PC-9 (cell line): ENCODE measurements around the gene SFRP5.
A peak's percentile ranks its signal among the peaks of the same experiment; 100 is the strongest.

Experiments used
- EZH2 ChIP-seq: fragments of 200-600 bp; sonication (generic); IDR thresholded peaks from 2 replicates; pipeline ENCODE4 v1.8.0; 2017; ENCODE audit warnings: antibody characterized with exemption, low read depth
- TF ChIP-seq, protein P1 (sequence below): fragments of 200-600 bp; sonication (generic); conservative IDR thresholded peaks from 2 replicates; pipeline ENCODE4 v1.6.1; 2017; ENCODE audit warnings: mixed run types, antibody characterized with exemption, mild to moderate bottlenecking, moderate library complexity

DNA sequence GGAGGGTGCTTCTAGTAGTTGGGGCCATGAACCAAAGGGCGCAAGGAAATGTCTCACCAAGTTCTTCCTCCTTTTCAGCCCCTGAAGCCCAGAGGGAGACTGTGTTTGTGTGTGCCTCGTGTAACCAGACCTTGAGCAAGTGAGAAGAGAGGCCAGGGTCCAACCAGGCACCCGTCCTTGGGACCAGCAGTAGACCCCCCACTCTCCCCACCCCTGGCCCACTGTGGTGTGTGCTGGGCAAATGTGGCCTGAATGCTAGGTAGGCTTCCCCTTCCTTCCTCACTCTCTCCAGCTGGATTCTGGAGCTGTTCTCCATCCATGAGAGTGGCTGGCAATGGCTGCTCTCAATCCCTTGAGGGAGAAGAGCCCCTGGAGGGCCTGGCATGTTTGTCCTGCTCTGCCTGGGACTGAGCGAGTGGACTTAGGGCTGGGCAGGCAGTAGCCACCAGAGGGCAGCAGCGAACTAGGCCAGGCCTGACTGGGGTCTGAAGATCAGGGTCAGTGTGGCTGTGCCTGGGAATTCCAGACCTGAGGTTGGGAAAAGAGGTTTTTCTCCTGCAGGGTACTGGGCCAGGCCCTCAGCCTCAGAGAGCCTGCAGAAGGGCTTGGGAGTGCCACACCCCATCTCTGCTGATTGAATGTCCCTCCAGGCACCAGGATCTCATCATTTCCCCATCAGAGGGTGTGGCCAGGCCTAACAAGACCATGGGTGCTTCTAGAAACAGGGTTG lies 12.5 kb downstream of the SFRP5 start:
- TF ChIP-seq, protein P1, sequence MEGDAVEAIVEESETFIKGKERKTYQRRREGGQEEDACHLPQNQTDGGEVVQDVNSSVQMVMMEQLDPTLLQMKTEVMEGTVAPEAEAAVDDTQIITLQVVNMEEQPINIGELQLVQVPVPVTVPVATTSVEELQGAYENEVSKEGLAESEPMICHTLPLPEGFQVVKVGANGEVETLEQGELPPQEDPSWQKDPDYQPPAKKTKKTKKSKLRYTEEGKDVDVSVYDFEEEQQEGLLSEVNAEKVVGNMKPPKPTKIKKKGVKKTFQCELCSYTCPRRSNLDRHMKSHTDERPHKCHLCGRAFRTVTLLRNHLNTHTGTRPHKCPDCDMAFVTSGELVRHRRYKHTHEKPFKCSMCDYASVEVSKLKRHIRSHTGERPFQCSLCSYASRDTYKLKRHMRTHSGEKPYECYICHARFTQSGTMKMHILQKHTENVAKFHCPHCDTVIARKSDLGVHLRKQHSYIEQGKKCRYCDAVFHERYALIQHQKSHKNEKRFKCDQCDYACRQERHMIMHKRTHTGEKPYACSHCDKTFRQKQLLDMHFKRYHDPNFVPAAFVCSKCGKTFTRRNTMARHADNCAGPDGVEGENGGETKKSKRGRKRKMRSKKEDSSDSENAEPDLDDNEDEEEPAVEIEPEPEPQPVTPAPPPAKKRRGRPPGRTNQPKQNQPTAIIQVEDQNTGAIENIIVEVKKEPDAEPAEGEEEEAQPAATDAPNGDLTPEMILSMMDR, result peak; percentile 78
- no peak for TF ChIP-seq EZH2
